HG03432 (cell line): ENCODE data around the gene LRRC49.
"Not testable (repeated sequence)": the region's sequence is repeated elsewhere in the genome, so short reads cannot be mapped to it uniquely, and the experiment has no call there.

Experiments
- ATAC-seq: cut with Tn5 transposase; IDR thresholded peaks from one replicate; pipeline ENCODE4 v1.9.1; 2021; ENCODE audit warnings: mild to moderate bottlenecking, moderate library complexity; ENCODE audit not compliant: unreplicated experiment

Gene LRRC49

GRCh38 chr15:70866982-70867641, 25.5 kb upstream of the LRRC49 start:
- ATAC-seq = no peak

GRCh38 chr15:70867911-70868467, 24.6 kb upstream of the LRRC49 start:
- no peak for ATAC-seq

GRCh38 chr15:70869346-70869745, 23.3 kb upstream of the LRRC49 start:
- ATAC-seq = no peak

DNA sequence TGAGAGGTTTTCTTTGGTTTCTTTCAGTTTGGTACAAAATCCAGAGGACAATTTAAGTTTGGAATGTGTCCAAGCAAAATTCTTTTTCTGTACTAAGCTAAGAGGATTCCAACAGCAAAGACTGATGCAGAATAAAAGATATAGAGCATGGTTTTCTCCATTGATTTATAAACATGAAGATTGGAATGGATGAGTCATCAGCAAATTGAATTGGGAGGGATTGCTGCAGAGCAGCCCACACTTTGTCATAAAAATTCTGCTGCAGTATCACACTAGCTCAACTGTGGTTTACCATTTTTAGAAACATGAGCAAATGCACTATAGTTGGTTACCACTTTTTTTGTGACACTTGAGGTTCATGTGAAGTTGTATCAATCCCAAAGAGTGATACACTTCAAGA, 22.6 kb upstream of the LRRC49 start:
- ATAC-seq = no peak

- not testable (repeated sequence) for ATAC-seq
These were observed 21.1 kb upstream of the LRRC49 start for GRCh38 chr15:70871490-70871889.

- no peak for ATAC-seq
These were observed 19.2 kb upstream of the LRRC49 start for GRCh38 chr15:70873232-70874054.

GRCh38 chr15:70875001-70875782, 17.4 kb upstream of the LRRC49 start:
- no peak for ATAC-seq

DNA sequence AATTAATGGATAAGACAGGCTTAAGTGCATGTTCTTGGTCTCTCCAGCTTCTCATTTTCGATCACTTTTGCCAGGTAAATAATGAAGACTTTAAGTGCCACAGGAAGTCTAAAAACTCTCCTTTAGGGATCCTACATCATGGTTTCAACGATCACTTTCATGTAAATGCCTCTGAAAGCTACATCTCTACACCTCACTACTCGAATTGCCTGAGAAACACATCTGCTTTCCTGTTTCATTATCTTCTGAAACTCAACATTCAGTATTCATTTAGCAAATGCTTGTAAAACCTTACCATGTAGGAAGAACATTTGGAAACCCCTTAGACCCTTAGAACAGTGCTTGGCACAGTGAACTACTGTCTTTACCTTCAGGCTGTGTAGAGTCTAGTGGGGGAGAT, 16.6 kb upstream of the LRRC49 start:
- ATAC-seq = no peak

- no peak for ATAC-seq
These were observed 15.9 kb upstream of the LRRC49 start for GRCh38 chr15:70876683-70877082.

- ATAC-seq = no peak
These were observed 13.2 kb upstream of the LRRC49 start for GRCh38 chr15:70879401-70879800.

GRCh38 chr15:70880781-70881180, 11.8 kb upstream of the LRRC49 start:
- ATAC-seq = no peak

GRCh38 chr15:70882361-70882760, 10.3 kb upstream of the LRRC49 start:
- no peak for ATAC-seq

DNA sequence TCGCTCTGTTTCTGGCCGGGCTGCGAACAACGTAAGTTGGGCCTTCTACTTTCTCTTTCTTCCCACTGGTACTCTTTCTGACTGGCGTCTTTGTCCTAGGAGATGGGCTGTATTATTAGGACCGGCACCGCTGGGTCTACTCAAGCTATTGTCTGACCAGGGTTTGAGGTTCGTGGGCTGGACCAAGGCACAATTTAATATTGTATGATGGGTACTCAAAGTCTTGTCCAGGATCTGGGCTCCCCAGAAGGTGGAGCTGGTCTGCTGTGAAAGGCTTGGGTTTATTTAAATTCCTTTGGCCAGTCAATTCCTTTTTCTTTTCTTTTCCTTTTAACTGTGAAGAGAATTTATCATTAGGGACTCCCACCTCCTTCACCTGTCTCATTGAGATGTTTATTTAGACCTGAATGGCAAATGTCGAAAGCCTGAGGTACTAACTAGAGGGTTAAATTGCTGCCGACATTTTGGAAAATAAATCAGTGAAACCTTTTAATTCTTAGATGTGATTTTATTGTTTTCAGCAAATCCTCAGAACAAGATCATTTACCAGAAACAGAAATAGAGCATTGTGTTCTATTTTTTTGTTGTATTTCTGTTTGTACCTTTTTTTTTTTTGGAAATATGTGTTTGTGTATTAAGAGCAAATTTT, 410 bp downstream of the LRRC49 start:
- ATAC-seq = peak; percentile 17

GRCh38 chr15:70902107-70902506, 9.5 kb downstream of the LRRC49 start:
- ATAC-seq = no peak

DNA sequence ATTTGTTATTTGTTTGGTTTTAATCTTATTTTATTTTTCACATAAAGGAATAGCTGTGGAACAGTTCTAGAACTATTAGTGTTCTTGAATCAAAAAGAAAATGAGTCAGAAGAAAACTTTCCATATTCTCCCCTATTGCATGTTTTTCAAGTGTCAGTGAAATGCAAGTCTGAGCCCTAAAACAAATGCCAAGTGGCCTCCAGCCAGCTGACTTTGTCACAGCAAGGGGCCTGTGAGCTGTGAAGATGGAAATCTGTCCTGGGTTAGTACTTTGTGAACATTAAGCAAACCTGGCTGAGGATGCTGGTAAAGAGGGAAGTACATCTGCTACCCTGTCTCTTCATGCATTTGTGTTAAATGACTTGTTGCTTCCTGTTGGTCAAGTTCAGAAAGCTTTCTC, 14.2 kb downstream of the LRRC49 start:
- no peak for ATAC-seq

- no peak for ATAC-seq
These were observed 15.3 kb downstream of the LRRC49 start for GRCh38 chr15:70907784-70908471.

DNA sequence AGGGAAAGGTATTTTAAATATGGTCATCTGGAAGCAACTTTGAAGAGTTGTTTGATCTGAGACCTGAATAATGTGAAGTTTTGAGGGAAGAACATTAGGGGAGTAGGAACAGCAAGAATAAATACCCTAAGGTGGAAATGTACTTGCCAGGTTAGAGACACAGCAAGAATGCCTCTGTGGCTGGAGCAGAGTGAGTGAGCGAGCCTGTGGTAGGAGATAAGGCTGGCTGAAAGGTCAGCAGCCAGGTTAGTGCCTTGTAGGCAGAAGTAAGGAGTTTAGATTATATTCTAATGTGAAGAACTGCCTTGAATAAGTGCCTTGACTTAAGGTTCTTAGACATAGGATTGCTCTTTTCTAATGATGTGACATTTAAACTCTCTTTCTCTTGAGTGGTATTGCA, 18.3 kb downstream of the LRRC49 start:
- no peak for ATAC-seq

DNA sequence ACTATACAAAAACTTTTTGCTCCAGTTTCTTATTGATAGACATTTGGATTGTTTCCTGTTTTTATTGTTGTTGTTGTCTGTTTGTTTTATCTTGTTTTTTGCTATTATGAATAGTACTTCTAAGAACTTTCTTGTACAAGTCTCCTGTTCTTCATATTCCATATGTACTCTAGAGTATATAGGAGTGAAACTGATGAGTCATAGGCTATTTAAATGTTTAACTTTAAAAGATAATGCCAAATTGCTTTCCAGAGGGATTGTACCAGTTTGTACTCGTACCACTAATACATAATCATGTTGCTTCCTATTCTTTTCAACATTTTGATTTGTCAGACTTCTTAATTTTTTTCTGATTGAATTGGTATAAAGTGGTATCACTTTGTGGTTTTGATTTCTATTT, 19.6 kb downstream of the LRRC49 start:
- ATAC-seq = no peak

DNA sequence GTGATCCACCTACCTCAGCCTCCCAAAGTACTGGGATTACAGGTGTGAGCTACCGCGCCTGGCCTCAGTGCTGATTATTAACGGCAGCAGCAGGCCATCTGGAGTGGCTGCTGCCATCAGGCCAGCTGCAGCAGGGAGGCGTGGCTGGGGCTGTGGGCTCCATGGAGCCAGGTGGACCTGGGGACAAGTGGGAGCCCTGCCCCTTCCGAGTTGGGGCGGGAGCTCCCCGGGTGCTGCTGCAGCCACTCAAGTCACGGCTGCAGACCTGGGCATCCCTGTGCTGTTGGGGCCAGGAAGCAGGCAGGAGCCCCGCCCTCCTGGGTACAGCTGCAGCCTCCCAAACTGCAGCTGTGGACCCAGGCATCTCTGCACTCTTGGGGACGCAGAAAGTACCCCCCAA, 23.9 kb downstream of the LRRC49 start:
- no peak for ATAC-seq

GRCh38 chr15:70917955-70918354, 25.3 kb downstream of the LRRC49 start:
- no peak for ATAC-seq
